ENCODE measurements around the gene CHAD.

GRCh38 chr17:50499721-50500120 lies 31.0 kb upstream of the CHAD start:
- TF ChIP-seq CTCF (IDR thresholded peaks at IDR 0.05) (no peak), EZH2 (IDR thresholded peaks at IDR 0.05; ENCODE audit: borderline replicate concordance, insufficient read depth, low read depth, low read length, poor library complexity, severe bottlenecking) (no peak)
